ENCODE data around the gene ZNF665. TPM values are rescaled to one million over a fixed set of nuclear protein-coding genes. Genes with fewer than 3 reads are reported as not detected.
"Not testable (repeated sequence)": the region's sequence is repeated elsewhere in the genome, so short reads cannot be mapped to it uniquely, and the experiment has no call there.

ZNF665 gene
- total RNA-seq, 1 donor from 2014 or later, result 4.4 TPM

DNA sequence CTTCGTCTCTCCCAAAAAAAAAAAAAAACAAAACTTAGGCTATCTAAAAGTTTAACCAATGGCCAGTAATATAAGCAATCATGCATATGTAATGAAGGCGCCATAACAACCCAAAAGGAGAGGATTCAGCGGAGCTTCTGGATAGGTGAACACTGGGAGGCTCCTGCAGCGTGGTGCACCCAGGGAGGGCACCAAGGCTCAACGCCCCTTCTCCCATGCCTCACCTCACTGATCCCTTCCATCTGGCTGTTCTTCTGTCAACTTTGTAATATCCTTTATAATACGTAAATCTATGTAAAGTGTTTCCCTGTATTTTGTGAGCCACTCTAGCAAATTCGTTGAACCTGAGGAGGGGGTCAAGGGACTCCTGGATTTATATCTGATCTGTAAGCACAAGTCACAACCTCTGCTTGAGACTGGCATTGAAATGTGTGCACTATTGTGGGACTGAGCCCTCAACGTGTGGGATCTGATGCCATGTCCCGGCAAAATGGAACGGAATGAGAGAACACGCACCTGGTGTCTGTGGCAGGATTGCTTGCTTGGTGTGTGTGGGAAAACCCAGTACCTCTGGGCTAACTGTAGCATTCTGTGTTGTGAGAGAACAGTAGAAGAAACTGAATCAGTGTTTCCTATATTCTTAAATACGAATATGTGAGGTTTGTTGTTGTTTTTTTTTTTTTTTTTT, 521 bp upstream of the ZNF665 start:
- TF ChIP-seq EZH2 (IDR thresholded peaks at IDR 0.05; ENCODE audit: insufficient read depth, low read length), result no peak
- TF ChIP-seq, protein P1, sequence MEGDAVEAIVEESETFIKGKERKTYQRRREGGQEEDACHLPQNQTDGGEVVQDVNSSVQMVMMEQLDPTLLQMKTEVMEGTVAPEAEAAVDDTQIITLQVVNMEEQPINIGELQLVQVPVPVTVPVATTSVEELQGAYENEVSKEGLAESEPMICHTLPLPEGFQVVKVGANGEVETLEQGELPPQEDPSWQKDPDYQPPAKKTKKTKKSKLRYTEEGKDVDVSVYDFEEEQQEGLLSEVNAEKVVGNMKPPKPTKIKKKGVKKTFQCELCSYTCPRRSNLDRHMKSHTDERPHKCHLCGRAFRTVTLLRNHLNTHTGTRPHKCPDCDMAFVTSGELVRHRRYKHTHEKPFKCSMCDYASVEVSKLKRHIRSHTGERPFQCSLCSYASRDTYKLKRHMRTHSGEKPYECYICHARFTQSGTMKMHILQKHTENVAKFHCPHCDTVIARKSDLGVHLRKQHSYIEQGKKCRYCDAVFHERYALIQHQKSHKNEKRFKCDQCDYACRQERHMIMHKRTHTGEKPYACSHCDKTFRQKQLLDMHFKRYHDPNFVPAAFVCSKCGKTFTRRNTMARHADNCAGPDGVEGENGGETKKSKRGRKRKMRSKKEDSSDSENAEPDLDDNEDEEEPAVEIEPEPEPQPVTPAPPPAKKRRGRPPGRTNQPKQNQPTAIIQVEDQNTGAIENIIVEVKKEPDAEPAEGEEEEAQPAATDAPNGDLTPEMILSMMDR (IDR thresholded peaks at IDR 0.05; ENCODE audit: insufficient read depth, low read depth, low read length), result no peak
- peaks cover 28% of the 10 kb centered on the region for H3K36me3 Mint-ChIP-seq (ENCODE audit: low read depth, unreplicated experiment)
- Histone ChIP-seq H3K27me3 (ENCODE audit: insufficient read depth, low read length) (no peaks in the 10 kb centered on the region), H3K27ac (ENCODE audit: low read depth, low read length) (no peak overlapping the region), H3K4me3 (ENCODE audit: insufficient read depth, low read depth, low read length) (no peak overlapping the region), H3K9me3 (ENCODE audit: insufficient read depth, low read depth, low read length) (peaks cover 24% of the 10 kb centered on the region), H3K4me1 (ENCODE audit: insufficient read depth, low read length) (no peaks in the 10 kb centered on the region), H3K36me3 (ENCODE audit: insufficient read depth, low read length) (no peaks in the 10 kb centered on the region), H2AFZ (ENCODE audit: low read depth, low read length) (peak overlapping the region; percentile 56), H3K9ac (ENCODE audit: low read length) (no peak overlapping the region), H3K79me2 (ENCODE audit: insufficient read depth, low read length) (no peaks in the 10 kb centered on the region), H3K4me2 (ENCODE audit: low read length) (peak overlapping the region; percentile 92), H4K20me1 (ENCODE audit: insufficient read depth, low read length) (no peaks in the 10 kb centered on the region)
- no peak overlapping the region for H3K27ac Mint-ChIP-seq (ENCODE audit: unreplicated experiment)
- peak overlapping the region; percentile 96 for H3K4me3 Mint-ChIP-seq (ENCODE audit: unreplicated experiment)
- H3K9me3 Mint-ChIP-seq (ENCODE audit: unreplicated experiment), result peaks cover 55% of the 10 kb centered on the region
- FAIRE-seq (no peak), DNase-seq (ENCODE audit: low read depth) (no peak)
- H3K27me3 Mint-ChIP-seq (ENCODE audit: low read depth, unreplicated experiment), result no peaks in the 10 kb centered on the region
- H3K4me1 Mint-ChIP-seq (ENCODE audit: low read depth, unreplicated experiment), result peaks cover 4% of the 10 kb centered on the region

DNA sequence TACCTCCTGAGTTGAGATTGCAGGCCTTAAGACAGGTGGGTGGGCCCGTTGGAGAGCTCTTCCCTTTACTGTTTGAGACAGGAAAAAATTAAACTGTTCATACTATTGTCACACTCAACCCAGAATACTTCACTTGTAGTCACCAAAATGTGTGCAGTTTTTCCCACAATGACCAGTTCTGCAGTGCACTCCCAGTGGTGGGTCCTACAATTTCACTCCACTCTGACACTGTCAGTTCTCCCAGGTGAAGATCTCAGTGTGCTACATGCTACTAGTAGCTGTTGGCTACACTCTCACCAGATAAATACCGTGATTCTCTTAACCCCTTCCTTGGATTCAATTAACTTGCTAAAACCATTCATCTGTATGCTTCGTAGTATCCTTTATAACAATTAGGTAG, 2.9 kb downstream of the ZNF665 start:
- H3K4me3 Mint-ChIP-seq (ENCODE audit: unreplicated experiment), result no peak overlapping the region
- no peaks in the 10 kb centered on the region for H3K27me3 ChIP-seq (ENCODE audit: insufficient read depth, low read length)
- no peak overlapping the region for H3K27ac Mint-ChIP-seq (ENCODE audit: unreplicated experiment)
- no peak overlapping the region for H3K4me2 ChIP-seq (ENCODE audit: low read length)
- H3K4me1 ChIP-seq (ENCODE audit: insufficient read depth, low read length), result no peaks in the 10 kb centered on the region
- DNase-seq (ENCODE audit: low read depth), result no peak
- H3K27me3 Mint-ChIP-seq (ENCODE audit: low read depth, unreplicated experiment), result no peaks in the 10 kb centered on the region
- no peak overlapping the region for H3K27ac ChIP-seq (ENCODE audit: low read depth, low read length)
- no peak overlapping the region for H2AFZ ChIP-seq (ENCODE audit: low read depth, low read length)
- H3K4me1 Mint-ChIP-seq (ENCODE audit: low read depth, unreplicated experiment), result peaks cover 4% of the 10 kb centered on the region
- no peak for FAIRE-seq
- no peaks in the 10 kb centered on the region for H4K20me1 ChIP-seq (ENCODE audit: insufficient read depth, low read length)
- H3K9ac ChIP-seq (ENCODE audit: low read length), result no peak overlapping the region
- H3K4me3 ChIP-seq (ENCODE audit: insufficient read depth, low read depth, low read length), result no peak overlapping the region
- peaks cover 34% of the 10 kb centered on the region for H3K9me3 Mint-ChIP-seq (ENCODE audit: unreplicated experiment)
- peaks cover 26% of the 10 kb centered on the region for H3K36me3 Mint-ChIP-seq (ENCODE audit: low read depth, unreplicated experiment)
- no peaks in the 10 kb centered on the region for H3K79me2 ChIP-seq (ENCODE audit: insufficient read depth, low read length)
- H3K9me3 ChIP-seq (ENCODE audit: insufficient read depth, low read depth, low read length), result peaks cover 14% of the 10 kb centered on the region
- no peaks in the 10 kb centered on the region for H3K36me3 ChIP-seq (ENCODE audit: insufficient read depth, low read length)
- TF ChIP-seq, protein P1 (IDR thresholded peaks at IDR 0.05; ENCODE audit: insufficient read depth, low read depth, low read length), result no peak
- no peak for TF ChIP-seq EZH2 (IDR thresholded peaks at IDR 0.05; ENCODE audit: insufficient read depth, low read length)

DNA sequence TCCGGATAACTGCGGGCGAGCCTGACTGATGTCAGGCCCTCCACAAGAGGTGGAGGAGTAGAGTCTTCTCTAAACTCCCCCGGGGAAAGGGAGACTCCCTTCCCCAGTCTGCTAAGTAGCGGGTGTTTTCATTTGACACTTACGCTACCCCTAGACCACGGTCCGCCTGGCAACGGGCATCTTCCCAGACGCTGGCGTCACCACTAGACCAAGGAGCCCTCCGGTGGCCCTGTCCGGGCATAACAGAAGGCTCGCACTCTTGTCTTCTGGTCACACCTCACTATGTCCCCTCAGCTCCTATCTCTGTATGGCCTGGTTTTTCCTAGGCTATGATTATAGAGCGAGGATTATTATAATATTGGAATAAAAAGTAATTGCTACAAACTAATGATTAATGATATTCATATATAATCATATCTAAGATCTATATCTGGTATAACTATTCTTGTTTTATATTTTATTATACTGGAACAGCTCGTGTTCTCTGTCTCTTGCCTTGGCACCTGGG, 3.4 kb downstream of the ZNF665 start:
- FAIRE-seq; H3K4me1 Mint-ChIP-seq (ENCODE audit: low read depth, unreplicated experiment); H3K4me3 Mint-ChIP-seq (ENCODE audit: unreplicated experiment); H4K20me1 ChIP-seq (ENCODE audit: insufficient read depth, low read length); H3K4me1 ChIP-seq (ENCODE audit: insufficient read depth, low read length); H3K27ac Mint-ChIP-seq (ENCODE audit: unreplicated experiment); H3K36me3 ChIP-seq (ENCODE audit: insufficient read depth, low read length); H3K4me3 ChIP-seq (ENCODE audit: insufficient read depth, low read depth, low read length); DNase-seq (ENCODE audit: low read depth); H3K27me3 ChIP-seq (ENCODE audit: insufficient read depth, low read length); H3K4me2 ChIP-seq (ENCODE audit: low read length); H3K27me3 Mint-ChIP-seq (ENCODE audit: low read depth, unreplicated experiment); H2AFZ ChIP-seq (ENCODE audit: low read depth, low read length); H3K79me2 ChIP-seq (ENCODE audit: insufficient read depth, low read length); H3K9ac ChIP-seq (ENCODE audit: low read length); H3K27ac ChIP-seq (ENCODE audit: low read depth, low read length): not testable (repeated sequence)
- H3K9me3 Mint-ChIP-seq (ENCODE audit: unreplicated experiment), result peaks cover 32% of the 10 kb centered on the region
- H3K36me3 Mint-ChIP-seq (ENCODE audit: low read depth, unreplicated experiment), result peaks cover 24% of the 10 kb centered on the region
- H3K9me3 ChIP-seq (ENCODE audit: insufficient read depth, low read depth, low read length), result peaks cover 14% of the 10 kb centered on the region

DNA sequence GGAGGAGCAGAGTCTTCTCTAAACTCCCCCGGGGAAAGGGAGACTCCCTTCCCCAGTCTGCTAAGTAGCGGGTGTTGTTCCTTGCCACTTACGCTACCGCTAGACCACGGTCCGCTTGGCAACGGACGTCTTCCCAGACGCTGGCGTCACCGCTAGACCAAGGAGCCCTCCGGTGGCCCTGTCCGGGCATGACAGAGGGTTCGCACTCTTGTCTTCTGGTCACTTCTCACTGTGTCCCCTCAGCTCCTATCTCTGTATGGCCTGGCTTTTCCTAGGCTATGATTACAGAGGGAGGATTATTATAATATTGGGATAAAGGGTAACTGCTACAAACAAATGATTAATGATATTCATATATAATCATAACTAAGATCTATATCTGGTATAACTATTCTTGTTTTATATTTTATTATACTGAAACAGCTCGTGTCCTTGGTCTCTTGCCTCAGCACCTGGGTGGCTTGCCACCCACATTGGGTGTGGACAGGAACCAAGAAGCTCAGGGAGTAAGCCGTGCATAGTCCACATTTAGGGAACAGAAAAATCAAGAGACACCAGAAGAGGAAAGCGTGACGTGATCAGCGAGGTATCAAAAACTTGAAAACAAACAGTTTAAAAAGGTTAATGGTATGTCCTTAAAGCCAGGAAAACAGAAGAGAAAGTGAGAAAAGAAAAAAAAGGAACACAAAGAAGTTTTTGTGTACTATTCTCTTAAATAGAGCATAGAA, 7.8 kb downstream of the ZNF665 start:
- not testable (repeated sequence) for H3K4me3 Mint-ChIP-seq (ENCODE audit: unreplicated experiment); H3K79me2 ChIP-seq (ENCODE audit: insufficient read depth, low read length); H3K4me2 ChIP-seq (ENCODE audit: low read length); DNase-seq (ENCODE audit: low read depth); H3K4me3 ChIP-seq (ENCODE audit: insufficient read depth, low read depth, low read length); H3K9ac ChIP-seq (ENCODE audit: low read length); H2AFZ ChIP-seq (ENCODE audit: low read depth, low read length); H4K20me1 ChIP-seq (ENCODE audit: insufficient read depth, low read length); FAIRE-seq; H3K36me3 ChIP-seq (ENCODE audit: insufficient read depth, low read length); H3K27me3 ChIP-seq (ENCODE audit: insufficient read depth, low read length); H3K9me3 ChIP-seq (ENCODE audit: insufficient read depth, low read depth, low read length); H3K27ac Mint-ChIP-seq (ENCODE audit: unreplicated experiment); H3K27ac ChIP-seq (ENCODE audit: low read depth, low read length); H3K27me3 Mint-ChIP-seq (ENCODE audit: low read depth, unreplicated experiment)
- H3K4me1 Mint-ChIP-seq (ENCODE audit: low read depth, unreplicated experiment), result peaks cover 20% of the 10 kb centered on the region
- H3K9me3 Mint-ChIP-seq (ENCODE audit: unreplicated experiment), result peaks cover 21% of the 10 kb centered on the region
- peaks cover 15% of the 10 kb centered on the region for H3K4me1 ChIP-seq (ENCODE audit: insufficient read depth, low read length)
- peaks cover 16% of the 10 kb centered on the region for H3K36me3 Mint-ChIP-seq (ENCODE audit: low read depth, unreplicated experiment)
